HG03196 (cell line): ENCODE results near the gene ADAM10.

Experiments used
- ATAC-seq: cut with Tn5 transposase; IDR thresholded peaks from one replicate; pipeline ENCODE4 v1.9.1; 2021; ENCODE audit not compliant: unreplicated experiment

Gene ADAM10

DNA sequence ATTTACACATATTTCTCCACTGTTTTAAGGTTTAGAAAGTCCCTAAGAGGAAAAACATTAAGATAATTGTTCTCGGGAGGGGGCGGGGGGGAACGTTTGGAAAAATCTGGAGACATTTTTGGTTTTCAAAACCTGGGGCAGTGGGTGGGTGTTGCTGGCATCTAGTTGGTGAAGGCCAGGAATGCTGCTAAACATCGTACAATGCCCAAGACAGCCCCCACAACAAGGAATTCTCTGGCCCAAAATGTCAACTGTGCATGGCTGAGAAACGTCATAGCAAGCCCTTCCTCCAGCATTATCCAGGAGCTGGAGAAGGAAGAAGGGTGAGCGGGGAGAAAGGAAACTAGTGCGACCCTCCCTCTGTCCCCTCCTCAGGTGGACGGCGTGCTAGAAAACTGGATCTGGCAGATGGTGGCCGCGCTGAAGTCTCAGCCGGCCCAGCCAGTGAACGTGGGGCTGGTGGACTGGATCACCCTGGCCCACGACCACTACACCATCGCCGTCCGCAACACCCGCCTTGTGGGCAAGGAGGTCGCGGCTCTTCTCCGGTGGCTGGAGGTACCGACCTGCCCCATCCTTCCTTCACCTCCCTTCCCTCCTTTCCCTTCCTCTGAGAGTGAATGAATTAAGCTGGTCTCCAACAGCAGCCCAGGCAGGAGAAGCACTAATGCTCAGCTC lies 208.0 kb downstream of the ADAM10 start:
- no peak for ATAC-seq

DNA sequence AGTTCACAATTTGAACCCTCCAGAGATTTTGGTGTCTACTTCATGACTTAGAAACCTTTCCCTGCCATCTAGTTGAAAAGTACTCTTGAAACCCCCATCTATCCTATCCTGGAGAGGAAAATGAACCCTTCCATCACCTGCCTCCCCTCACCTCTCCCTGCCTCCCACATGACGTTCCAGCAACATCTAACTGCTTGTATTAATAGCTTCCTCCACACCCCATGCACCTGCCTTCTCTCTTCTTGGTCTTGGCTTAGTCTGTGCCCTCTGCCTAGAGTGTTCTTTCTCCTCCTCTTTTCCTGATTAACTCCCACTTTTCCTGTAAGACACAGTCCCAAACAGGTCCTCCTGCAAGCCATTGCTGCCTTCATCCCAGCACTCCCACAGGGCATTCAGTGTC lies 210.0 kb downstream of the ADAM10 start:
- no peak for ATAC-seq

DNA sequence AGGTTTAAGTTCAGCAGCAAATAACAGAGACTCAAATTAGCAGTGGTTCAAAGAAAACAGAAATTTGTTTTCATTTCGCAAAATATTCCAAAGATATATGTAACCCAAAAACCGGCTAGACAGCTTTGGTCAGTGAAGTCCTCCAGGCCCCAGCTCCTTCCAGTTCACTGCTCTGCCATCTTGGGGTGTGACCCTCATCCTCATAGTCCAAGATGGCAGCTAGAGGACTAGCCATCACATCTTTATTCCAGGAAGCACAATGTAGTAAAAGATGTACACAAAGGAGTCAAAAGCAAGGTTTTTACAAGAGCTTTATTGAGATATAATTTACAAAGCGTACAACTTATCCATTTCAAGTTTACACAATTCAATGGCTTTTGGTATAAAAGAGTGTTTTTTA lies 210.6 kb downstream of the ADAM10 start:
- ATAC-seq: no peak
